Measurements from ENCODE around the gene GRK4.

DNA sequence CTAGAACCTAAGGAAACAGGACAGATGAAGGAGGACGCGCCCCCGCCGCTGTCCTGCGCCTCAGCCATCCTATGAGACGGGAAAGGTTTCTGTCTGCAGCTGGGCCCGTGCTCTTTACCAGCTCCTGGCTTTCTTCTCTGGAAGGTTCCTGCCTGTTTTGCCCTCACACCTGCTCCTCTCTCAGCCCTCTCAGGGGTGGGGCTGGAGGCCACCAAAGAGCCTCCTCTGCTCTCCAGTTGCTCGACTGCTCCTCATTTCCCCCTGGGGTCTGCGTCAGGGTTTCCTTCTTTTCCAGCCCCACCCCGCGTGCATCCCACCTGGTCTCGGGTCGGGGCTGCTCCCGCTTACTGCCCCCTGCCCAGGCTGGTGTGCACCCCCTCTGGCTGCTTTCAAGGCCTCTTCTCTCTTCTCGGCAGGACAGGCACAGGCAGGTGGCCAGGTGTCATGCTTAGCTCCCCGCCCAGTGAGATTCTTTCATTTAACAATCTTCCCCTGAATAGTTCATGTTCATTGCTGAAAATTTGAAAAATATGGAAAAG lies 106.4 kb downstream of the GRK4 start:
- TF ChIP-seq EZH2 (IDR thresholded peaks at IDR 0.05; ENCODE audit: insufficient read depth, poor library complexity, severe bottlenecking) (no peak), EZH2phosphoT487 (IDR thresholded peaks at IDR 0.05; ENCODE audit: insufficient read depth, low read depth) (no peak)

Data from GM23248 (cell line).